GM19193 (cell line): Measurements from ENCODE around the gene ZIC4.

Experiments
- POLR2A ChIP-seq: IDR thresholded peaks from 4 replicates; pipeline ENCODE4 v1.6.1; 2011; ENCODE audit not compliant: insufficient read depth, insufficient read length; ENCODE audit errors: extremely low read depth

Gene ZIC4

GRCh38 chr3:147392625-147392946, 13.8 kb downstream of the ZIC4 start:
- no peak for TF ChIP-seq POLR2A

GRCh38 chr3:147391781-147392624, 14.3 kb downstream of the ZIC4 start:
- TF ChIP-seq POLR2A, result no peak

GRCh38 chr3:147390589-147391569, 15.5 kb downstream of the ZIC4 start:
- no peak for TF ChIP-seq POLR2A

- TF ChIP-seq POLR2A, result no peak
Observed at GRCh38 chr3:147389717-147390116, 16.6 kb downstream of the ZIC4 start.

DNA sequence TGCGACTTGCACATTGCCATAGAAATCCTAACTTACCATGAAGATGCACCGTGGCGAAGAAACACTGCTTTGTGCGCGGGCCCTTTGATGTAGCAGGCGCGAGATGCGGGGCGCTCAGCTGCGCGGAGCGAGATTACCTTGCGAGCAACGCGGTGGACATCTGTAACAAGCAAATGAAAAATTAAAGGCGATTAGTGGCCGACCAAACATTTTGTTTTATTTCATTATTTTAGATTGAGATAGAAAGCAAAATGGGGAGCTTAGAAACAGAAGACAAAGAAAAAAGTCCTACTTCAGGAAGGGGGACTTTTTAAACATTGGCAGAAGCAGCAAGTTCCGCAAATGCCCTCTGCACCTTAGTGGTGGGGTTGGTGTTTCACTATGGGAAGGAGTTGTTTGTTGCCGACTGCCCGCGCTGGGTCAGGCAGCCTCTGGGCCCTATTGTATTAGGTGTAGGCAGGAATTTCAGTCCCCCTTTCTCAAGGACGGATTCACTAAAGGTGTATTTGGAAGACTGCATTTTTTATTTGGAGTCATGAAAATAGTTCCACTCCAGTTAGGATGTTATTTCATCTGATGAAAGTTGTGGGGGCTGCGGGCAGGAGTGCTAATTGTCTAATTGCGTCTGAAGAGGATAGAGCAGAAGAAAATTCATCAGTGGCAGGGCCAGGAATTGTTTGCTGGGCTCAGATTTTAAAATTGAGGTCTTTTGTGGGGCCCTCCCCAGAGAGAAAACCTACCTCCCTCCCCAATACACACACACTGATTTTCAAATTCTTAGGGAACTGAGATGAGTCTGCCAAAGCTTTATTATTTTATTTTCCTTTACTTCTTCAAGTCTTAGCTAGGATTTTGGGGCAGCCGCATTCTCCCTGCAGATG, 17.4 kb downstream of the ZIC4 start:
- TF ChIP-seq POLR2A, result no peak

DNA sequence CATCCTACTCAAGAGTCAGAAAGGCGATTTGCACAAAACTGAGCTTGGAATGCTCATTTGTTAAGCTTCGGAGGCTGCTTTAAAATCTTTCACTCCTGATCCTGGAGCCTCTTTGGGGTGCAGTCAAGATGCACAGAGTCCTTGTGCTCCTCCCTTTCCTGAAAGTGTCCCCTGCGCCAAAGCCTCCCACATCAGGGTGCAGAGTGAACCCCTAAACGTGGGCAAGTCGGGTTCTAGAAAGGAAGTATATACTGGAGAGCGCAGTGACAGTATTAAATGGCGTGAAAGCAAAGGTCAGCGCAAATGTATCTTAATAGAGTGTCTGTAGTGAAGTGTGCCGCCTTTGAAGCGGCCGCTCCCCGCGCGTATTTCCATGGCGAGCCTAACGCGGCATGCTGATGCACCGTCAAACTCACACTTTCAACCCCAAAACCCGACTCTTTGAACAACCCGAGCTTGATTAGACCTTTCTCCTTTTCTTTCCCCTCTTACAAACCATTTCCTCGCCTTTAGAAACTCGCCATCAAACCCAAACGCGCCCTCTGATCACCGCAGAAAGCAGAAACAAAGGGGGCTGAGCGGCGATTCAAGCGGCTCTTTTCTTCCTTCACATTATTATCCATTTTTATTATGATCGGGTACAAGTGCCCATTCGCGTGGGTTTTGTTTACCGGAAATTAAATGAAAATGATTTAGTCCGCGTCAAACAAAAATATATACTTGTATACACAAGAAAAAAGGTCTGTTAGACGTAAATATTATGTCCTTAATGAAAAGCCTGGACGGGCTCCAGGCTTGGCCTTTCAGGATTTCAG, 18.3 kb downstream of the ZIC4 start:
- TF ChIP-seq POLR2A, result no peak

- TF ChIP-seq POLR2A, result no peak
Observed at GRCh38 chr3:147387291-147387884, 19.0 kb downstream of the ZIC4 start.

- TF ChIP-seq POLR2A, result no peak
Observed at GRCh38 chr3:147385059-147386012, 21.0 kb downstream of the ZIC4 start.

- no peak for TF ChIP-seq POLR2A
Observed at GRCh38 chr3:147384210-147385058, 21.9 kb downstream of the ZIC4 start.

GRCh38 chr3:147383617-147384016, 22.7 kb downstream of the ZIC4 start:
- TF ChIP-seq POLR2A, result no peak

DNA sequence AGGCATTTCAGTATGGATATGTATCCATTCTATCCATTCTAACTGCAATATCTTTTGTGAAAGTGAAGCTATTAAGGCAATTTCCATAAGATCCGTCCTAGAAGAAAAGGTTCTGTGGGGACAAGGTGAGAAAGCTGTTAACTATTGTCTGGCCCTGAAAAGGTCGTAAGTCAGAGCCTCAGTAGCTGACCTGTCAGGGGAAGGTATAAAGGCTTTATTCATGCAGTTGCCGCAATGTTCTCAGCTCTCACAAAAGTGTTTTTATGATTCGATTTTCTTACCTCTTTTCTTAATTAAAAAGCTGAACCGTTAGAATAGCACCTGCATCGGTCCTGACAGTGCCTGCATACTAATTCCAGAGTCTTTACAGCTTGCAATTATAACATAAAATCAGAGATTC, 24.7 kb downstream of the ZIC4 start:
- no peak for TF ChIP-seq POLR2A

GRCh38 chr3:147380977-147381376, 25.4 kb downstream of the ZIC4 start:
- TF ChIP-seq POLR2A, result no peak
